ENCODE measurements around the gene TMEM119.
"Not testable (repeated sequence)": the region's sequence is repeated elsewhere in the genome, so short reads cannot be mapped to it uniquely, and the experiment has no call there.

TMEM119 gene

DNA sequence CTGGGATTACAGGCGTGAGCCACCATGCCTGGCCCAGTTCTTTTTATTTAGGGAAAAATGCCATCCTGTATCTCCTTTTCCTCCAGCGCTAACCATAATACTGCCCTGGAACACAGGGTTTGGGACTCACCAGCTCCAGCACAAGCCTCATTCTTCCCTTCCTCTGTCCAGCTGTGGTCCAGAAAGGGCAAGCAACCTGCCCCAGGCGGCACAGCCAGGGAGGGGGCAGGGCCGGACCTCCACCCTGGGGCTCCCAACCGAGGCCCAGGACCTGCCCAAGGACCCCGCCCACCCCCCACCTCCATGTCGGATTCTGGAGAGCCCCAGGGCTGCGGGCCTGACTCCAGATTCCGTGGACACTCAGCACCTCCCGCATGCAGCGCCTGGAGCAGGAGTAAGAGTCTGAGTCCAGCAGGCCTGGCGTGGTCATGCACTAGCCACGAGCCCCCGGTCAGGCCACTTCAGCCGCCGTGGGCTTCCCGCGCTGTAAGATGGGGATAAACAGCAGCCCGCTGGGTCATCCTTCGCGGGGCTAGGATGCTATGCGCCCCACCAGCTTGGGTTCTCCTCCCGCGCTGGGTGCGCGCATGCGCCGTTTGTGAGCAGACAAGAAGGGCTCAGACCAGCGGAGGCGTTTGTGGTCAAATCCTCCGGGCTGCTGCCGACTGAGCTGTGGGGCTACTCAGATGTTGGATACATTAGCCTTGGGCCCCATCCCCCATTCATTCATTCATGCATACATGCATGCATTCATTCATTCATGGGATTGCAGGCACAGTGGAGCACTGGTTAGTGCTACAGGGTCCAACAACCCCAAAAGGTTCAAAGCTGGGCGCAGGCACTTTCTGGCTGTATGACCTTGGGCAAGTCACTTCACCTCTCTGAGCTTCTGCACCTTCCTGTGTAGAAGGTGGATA, 16.3 kb downstream of the TMEM119 start:
- no peak for DNase-seq

DNA sequence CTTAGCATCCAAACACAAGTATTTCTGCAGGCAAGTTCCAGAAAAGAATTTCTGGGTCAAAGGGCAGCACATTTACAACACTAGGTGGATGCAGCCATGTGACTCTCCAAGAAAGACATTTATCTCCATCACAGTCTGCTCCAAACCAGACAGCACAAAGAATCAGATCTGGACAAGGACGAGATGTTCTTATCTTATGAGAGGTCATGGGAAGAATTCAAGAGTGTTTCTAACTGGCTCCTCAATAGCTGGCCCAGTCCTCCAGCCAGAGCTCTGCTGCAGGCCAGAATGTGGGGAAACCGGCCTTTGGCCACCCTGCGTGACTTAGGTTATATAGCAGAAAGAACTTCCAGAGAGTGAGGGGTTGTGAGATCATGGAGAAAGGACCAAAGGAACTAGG, 17.4 kb downstream of the TMEM119 start:
- no peak for DNase-seq

DNA sequence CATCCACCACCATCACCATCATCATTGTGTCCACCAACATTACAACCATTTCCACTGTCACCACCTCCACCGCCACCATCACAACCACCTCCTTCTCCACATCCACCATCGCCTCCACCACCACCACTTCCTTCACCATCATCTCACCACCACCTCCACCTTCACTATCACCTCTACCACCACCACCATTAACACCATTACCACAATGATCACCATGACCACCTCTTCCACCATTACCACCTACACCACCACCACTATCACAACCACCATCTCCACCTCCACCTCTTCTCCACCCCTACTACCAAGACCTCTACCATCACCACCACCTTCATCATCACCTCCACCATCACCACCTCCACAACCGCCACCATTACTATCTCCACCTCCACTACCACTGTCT, 19.1 kb downstream of the TMEM119 start:
- DNase-seq = no peak

DNA sequence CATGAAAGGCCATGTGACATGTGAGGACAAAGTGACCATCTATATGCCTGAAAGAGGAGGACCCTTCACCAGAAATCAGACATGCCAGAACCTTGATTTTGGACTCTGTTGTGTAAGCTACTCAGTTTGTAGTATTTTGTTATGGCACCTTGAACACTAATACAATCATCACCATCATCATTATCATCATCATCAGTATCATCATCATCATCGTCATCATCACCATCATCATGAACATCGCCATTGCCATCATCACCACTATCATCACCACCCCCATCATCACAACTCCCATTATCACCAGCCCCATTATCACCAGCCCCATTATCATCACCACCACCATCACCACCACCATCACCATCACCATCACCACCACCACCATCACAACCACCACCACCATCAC, 19.6 kb downstream of the TMEM119 start:
- no peak for DNase-seq

DNA sequence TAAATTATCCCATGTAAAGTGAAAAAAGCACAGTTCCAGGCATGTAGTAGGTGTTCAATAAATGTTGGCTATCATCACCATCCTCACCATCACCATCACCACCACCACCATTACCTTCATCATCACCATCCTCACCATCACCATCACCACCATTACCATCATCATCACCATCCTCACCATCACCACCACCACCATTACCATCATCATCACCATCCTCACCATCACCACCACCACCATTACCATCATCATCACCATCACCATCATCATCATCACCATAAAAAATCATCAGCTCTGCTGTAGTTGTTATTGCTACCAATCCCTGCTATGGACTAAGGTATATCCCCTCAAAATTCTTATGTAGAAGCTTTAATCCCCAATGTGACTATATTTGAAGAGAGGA, 20.4 kb downstream of the TMEM119 start:
- DNase-seq = no peak

DNA sequence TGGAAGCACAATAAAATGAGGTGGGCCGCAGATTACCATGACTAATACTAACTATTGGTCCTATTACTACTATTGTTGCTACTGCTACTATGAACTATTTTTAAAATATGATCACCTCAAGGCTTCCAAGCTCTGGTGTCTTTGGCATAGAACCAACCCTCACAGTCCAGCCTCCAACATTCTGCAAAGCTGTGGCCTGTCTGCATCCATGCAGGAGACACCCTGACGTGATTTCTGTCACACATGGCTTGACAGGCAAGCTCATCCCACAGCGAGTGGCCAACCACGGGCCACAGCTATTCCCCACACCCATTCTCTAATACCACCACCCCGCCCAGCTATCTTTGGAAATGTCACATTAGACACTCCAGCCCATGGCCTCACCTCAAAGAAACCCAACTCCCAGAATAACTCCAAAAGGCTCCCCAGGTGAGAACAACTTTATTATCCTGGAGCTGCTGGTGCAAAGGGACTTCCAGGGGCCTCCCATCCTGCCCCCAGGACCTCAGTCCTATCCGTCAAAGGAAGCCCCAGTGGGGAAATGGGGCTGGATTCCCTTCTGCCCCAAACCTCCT, 21.1 kb downstream of the TMEM119 start:
- no peak for DNase-seq

DNA sequence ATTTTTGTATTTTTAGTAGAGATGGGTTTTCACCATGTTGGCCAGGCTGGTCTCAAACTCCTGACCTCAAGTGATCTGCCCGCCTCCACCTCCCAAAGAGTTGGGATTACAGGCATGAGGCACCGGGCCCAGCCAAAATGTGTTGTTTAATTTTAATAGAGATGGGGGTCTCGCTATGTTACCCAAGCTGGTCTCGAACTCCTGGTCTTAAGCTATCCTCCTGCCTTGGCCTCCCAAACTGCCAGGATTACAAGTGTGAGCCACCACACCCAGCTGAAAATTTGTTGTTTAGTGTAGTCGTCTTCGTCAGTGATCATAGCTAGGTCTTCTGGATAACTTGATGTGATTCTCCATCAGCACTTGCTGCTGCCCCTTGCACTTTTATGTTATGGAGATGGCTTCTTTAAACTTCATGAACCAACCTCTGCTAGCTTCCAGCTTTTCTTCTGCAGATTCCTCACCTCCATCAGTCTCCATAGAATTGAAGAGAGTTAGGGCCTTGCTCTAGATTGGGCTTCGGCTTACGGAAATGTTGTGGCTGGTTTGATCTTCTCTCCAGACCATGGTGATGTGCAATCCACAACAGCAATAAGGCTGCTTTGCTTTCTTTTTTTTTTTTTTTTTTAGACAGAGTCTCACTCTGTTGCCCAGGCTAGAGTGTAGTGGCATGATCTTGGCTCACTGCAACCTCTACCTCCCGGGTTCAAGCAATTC, 22.5 kb downstream of the TMEM119 start:
- DNase-seq = no peak

DNA sequence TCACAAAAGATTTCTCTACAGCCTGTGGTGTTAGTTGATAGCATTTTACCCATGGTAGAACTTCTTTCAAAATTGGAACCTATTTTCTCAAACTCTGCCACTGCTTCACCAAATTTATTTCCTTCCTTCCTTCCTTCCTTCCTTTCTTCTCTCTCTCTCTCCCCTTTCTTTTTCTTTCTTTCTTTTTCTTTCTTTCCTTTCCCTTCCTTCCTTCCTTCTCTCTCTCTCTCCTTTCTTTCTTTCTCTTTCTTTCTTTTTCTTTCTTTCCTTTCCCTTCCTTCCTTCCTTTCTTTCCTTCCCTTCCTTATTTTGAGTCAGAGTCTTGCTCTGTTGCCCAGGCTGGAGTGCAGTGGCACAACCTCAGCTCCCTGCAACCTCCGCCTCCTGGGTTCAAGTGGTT, 23.6 kb downstream of the TMEM119 start:
- not testable (repeated sequence) for DNase-seq

DNA sequence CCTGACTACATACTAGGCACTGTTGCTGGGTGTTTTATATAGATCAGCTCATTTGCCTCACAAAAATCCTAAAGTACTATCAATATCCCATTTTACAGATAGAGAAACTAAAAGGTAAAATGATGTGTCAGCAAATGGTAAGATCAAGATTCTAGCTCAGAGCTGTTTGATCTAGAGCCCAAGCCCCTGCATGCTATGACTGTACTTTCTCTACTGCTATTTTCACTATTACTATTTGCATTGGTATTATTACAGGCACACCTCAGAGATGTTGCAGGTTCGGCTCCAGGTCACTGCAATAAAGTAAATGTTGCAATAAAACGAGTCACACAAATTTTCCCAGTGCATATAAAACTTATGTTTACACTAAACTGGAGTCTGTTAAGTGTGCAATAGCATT, 24.6 kb downstream of the TMEM119 start:
- DNase-seq = no peak

DNA sequence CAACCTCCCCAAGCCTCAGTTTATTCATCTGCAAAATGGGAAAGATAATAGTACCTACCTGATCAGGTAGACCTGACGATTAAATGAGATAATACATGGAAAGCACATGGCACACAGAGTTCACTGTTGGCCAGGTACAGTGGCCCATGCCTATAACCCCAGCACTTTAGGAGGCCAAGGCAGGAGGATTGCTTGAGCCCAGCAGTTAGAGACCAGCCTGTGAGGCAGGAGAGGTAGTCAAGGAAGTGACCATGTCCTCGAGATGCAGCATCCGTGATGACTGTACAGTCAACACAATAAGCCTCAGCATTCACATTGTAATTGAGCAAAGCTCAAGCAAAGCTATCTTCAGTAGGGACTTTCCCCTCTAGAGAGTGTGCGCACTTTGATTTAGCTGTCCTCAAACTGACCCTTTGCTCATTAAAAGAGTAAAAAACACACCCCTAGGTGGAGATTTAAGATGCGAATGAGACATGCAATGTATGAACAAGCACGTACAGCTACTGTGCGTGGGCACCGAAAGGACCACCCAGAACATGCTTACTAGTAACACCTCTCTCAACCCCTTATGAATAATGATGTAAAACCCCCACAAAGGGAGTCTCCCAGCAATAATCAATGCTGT, 25.6 kb downstream of the TMEM119 start:
- no peak for DNase-seq

DNA sequence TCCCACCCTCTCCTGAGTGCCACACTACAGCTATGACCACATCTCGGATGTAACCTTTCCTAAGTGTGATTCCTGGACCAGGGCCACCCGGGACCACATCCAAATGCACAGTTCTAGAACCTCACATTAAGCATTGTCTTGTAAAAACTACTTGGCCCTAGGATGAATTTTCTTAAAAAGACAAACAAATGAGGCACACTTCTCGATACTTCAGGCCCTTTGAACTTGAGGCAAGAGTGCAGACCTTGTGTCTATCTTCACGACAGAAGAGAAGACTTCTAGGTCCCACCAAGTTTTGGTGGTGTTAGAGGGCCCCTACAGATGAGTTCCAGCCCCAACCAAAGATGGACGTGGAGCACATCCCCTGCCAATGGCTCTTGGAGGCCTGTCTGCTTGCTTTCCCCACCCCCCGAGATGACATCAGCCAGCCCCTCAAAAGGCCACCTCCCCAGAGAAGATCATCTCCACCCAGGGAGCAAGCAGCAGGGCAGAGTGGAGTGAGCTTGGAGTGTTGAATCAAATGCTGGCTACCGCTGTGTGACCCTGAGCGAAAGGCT, 26.2 kb downstream of the TMEM119 start:
- no peak for DNase-seq

DNA sequence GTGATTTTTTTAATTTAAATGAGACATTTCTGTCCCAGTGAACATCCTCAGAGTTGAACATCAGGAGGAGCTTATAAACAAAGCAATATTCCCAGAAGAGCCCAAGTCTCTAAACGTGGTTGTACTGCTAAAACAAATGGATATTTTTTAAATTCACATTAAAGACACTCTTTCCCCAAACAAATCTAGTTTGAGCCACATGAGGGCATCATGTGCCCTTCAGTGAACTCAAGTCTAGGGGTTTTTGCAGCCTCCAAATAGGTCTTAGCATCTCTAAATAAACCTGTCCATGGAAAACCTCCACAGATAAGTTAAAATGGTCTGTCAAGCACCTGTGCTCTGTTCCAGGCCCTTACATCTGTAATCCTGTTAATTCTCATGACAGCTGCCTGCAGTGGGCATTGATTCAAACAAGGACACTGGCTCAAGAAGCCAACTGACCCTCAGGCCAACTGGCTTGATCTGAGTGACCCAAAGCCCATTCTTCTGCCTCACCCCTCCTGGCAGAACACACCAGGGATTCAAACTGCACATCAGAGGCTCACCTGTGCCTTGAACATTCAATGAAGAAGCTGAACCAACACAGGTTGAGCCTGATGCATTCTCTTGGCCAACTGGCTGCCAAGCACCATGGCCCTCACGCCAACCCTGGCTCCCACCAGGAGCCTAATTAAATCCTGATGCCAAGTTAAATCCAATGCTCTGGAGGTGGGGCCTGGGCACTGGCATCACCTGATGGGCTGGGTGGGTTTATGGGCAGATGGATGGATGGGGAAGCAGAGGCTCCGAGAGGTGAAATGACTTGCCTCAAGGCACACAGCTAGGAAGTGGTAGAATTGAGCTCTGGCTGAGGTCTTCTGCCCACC, 26.9 kb downstream of the TMEM119 start:
- DNase-seq = no peak

DNA sequence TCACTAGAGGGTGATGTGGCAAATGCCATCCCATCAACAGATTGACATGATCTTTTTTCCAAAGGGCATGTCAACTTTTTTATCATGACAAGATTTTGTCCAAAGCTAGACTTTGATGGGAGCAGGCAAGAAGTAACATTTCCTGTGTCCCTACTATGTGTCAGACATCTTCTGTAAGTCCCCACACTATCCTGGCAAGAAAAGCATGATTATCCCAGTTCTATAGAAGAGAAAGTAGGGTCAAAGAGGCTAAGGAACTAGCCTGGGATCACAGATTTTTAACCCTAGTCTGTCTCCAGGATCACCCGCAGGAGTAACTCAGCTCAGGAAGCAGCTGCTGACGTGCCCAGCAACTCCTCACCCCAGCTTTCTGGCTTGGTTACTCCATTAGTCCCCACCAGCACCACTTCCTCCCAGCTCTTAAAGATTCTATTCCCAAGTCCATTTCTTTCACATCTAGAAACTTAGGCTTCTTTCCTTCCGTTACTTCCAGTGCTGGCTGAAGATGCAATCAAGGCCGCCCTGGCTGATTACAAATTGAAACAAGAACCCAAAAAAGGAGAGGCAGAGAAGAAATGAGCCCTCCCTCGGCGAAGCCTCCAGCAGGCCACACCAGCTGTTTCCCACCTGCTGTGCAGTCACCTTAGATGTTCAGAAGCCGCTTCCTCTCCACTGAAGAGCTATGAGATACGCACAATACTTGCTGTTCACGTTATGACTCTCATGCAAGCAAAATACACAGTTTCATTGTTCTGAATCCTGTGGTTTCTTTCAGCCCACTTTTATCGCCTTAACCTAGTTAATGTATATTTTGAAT, 29.3 kb downstream of the TMEM119 start:
- no peak for DNase-seq

DNA sequence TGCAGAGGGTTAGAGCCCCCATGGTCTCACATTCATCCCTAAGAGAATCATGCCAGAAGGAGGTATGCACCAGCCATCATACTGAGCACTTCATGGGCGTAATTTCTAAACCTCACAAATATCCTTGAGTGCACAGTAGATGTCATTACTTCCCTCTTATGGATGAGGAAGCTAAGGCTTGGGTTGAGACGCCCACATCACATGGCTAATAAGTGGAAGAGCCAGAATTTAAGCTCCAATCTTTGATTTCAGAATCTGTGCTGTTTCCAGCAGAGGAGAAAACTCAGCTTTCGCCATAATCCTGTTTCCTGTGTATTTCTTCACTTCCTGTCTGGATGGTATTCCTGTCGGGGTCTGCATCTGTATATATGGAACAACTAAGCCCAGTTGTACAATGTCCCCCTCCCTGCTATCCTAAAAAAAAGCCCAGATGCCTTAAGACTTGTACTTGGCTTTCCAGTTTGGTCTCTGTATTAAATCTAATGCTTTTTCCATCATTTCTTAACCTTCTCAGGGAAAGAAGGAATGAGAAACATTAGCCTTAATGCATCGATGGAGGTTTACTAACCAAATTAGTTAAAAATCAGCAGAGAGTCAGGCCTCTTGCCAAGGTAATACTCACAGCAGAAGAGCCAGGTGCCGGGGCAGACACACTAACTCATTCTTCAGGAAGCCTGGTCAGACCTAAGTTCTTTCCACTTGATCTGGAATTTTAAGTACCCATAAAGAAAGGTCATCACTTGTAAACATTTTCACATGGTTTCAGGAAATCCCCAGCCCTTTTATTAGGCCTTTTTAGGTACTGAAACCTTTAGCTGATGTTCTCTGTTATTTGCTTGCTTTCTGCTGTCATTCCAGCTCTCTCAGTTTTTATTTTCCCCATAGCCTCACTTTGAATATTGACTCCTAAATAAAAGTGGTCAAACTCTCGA, 30.2 kb downstream of the TMEM119 start:
- DNase-seq = no peak

DNA sequence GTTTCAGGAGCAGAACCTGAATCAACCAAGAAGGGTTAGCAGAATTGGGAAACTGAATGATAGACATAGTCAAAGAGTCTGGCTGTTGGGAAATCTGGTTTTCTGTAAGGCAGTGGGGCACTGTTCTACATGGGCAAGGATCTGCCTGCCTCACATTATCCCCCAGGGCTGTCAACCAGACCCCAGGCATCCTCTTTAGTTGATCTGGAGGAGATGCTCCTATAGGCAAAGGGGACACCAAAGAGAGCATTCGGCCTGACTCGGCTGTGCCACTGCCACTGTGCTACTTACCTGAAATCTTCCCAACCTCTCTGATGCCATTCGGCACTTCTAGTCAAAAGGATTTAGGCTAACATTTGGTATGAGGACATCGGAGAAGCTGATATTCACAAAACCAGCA, 31.4 kb downstream of the TMEM119 start:
- no peak for DNase-seq

DNA sequence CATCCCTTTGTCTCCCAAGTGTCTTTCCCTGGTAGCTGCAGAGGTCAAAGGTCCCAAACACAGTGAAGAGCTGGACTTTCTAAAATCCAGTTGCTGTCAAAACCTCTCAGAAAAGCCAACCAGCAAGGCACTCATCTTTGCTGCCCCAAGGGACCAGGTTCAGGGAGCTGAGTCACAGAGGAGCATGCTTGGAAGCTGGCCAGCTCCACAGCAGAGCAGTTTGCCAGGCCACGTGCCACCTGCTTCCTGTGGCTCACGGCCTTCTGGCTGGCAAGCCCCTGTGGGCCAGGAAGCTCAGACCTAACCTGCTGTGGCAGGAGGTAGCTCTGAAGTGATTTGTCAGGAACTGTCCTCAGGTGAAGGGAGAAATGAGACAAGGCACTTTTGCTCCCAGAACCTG, 31.9 kb downstream of the TMEM119 start:
- DNase-seq = no peak

DNA sequence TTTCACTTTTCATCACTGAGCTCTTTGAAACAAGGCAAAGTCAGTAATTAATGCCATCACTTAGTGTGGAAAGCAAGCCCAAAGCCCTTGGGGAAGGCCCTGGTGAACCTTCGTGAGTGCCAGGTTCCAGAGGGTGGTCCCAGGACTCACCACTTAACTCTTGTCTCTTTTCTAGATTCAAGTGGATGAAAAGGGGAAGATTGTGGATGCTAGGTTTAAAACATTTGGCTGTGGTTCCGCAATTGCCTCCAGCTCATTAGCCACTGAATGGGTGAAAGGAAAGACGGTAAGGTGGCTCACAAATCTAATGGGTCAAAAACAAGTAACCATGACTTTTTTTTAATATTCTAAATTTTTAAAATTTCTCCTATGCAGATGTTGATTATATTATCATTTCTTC, 32.7 kb downstream of the TMEM119 start:
- DNase-seq = no peak

DNA sequence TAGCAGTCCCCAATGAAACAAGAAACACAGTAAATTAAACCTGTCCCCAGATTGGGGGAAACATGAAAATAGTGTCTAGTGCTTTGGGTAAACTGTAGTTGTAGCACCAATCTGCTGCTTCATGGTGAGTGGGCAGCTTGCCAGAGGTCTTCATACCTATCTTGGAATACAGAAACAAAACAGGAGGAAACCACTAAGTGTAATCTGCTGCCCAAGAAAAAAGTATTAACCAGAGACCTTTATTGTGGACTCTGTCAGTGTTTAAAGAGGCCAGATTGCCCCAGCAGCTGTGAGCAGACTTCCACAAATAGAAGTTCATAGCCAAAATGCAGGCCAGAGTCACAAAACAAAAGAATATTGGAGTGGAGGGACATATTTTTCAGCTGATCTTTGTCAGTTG, 33.2 kb downstream of the TMEM119 start:
- DNase-seq = no peak

DNA sequence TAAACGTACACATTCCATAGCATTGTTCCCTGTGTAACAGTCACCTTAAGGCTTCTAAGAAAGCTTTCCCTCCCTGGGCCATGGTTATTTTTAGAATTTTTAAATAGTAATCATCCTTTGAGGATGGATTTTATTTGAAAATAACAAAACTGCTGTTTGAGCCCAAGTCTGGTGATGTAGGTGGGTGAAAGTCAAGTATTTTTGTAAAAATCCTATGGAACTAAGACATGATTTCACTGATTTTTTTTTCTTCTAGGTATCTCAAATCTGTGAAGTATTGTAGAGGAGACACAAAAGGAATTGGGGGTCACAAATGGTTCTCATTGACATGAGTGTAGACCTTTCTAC, 34.1 kb downstream of the TMEM119 start:
- no peak for DNase-seq

DNA sequence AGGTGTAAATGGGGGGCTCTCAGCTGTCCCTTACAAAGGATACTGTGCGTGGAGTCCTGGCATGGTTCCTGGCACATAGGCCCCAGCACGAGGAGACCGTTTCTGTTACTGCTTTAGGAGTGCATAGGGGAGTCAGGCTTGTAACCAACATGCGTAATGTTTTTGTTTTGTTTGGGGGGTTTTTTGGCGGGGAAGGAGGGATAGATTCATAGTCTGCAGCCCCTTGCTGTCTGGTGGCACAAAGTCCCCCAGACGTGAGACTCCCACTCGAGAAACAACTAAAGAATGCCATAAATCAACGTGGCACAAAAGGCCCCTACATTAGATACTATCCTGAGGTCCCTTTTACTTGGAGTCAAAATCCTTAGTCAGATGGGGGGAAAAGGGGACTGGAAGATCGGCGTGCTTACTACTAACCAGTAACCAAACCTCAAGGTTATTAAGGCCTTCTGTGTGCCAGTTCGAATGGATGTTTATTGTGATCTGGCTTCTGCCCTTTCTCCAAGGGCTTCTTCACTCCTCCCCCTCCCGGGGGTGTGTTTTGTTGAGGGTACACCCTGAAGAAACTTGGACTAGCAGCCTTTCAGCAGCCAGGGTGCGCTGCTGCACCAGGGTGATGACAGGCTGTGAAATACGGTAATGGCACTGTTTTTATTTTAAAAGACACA, 34.6 kb downstream of the TMEM119 start:
- DNase-seq = peak; percentile 79
